NCI-H748 (cell line): ENCODE results near the gene PEPD.
A peak's percentile ranks its signal among the peaks of the same experiment; 100 is the strongest.

Source experiments
- DNase-seq: peaks from one replicate; lab custom pipeline; 2025; ENCODE audit not compliant: unreplicated experiment; lab: John Stamatoyannopoulos, UW

PEPD gene

DNA sequence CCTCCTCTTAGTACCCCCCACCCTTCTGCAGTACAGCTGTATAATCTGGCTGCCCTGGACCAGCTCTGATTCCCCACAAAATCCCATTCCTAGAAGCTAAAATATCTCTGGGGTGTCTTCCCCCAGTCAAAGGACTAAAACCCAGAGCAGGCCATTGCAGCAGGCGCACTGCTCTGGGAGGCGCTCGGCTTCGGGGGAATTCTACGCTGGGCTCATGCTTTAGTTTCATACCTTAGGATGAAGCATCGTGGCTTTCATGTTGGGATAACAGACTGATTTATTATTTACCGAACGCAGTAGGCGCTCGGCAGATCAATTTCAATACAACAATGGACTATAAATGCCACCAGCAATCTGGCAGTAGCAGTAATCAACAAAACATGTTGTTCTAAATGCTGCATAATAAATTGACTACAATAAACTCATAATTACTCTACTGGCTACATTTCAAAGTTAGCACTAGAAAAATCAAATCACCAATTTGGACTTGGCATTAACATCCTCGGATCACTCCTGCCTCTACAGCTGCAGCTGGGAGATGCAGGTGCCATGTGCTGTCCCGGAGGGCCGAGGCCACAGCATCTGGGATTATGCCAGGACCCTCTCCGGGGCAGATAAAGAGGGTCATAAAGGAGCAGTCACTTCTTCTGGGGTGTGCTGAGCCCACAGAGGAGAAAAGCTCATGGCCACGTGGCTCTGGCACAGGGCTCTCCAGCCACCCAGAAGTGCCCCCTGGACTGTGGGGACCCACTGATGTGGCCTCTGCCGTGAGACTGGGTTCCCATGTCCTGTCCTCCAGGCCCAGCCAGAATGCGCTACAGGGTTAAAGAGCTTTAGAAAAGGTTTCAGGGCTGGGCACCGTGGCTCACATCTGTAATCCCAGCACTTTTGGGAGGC is 112.8 kb downstream of the PEPD start:
- DNase-seq, result no peak

DNA sequence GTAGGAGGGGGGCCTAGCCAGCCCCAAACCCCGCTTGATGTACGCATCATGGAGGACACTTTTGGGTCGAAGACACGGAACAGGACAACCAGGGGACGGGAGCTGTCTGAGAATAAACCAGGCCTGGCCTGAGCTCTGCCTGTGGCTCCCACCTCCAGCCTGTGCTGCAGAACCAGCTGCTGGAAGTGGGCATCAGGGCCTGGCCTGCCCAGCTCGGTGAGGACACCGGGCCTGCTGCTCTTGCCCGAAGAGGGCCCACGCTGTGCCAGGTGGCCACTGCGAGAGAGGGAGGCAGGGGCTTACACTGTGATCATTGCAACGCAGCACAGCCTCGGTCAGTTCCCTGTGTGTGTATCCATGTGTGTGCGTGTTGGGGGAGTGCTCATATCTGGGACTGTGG is 113.5 kb downstream of the PEPD start:
- DNase-seq, result no peak

DNA sequence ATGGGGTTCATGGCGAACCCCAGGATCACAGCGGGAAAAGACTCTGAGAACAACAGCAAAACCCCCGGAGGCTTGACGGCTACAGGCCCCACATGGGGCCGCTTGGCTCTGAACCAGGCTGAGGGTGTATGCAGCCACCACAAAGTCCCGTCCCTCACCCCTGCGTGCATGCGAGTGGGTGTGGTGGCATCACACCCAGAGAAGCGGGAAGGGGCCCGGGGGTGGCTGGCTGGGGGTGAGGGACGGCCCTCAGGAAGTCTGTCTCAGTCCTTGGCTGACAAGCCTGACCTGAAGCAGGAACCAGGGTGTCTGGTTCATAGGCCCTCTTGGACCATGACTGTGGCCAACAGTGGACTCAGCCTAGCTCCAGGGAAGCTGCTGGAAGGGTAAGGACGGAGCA is 113.9 kb downstream of the PEPD start:
- no peak for DNase-seq

DNA sequence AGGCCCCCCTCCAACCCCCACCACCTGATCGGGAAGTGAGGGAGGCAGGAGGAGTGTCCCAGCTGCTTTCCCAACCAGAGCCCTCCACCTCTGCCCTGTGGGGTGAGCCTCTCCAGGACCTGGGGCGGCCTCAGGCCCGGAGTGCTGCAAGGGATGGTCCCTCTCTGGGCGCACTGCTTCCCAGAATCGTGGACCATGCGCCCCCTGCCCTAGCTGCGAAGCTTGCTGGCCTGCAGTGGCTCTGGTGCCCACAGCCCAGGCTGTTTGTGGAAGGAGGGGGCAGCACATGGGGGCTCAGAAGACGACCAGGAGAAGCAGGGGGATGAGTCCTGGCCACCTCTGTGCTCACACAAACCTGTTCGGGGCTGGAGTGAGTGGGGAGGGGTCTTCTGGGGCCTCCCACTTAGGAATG is 114.4 kb downstream of the PEPD start:
- no peak for DNase-seq

DNA sequence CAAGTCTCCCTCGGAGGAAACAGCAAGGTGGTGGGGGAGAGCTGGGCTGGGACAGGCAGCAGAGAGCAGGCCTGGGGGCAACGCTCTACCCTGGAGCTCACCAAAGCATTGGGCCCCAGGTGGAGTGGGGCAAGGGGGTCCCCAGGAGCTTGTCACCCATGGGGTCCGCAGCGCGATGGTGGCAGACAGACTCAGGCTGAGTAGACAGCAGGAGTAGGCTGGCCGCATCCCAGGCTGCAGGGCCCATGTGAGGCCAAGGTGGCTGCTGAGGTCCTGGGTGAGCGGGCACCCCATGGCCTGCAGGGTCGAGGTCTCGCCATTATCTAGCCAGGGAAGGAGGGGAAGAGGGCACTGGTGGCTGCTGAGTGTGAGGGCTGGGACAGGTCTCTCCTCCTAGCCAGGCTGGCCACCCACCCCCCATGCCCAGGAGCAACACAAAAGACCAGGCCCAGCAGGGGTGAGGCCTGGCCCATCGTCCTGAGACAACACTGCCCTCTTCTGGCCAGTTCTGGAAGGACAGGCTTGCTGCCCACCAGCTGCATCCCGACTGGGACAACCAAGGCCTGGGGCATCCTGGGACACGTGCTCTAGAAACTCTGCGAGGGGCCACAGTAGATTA is 115.0 kb downstream of the PEPD start:
- peak; percentile 53 for DNase-seq

DNA sequence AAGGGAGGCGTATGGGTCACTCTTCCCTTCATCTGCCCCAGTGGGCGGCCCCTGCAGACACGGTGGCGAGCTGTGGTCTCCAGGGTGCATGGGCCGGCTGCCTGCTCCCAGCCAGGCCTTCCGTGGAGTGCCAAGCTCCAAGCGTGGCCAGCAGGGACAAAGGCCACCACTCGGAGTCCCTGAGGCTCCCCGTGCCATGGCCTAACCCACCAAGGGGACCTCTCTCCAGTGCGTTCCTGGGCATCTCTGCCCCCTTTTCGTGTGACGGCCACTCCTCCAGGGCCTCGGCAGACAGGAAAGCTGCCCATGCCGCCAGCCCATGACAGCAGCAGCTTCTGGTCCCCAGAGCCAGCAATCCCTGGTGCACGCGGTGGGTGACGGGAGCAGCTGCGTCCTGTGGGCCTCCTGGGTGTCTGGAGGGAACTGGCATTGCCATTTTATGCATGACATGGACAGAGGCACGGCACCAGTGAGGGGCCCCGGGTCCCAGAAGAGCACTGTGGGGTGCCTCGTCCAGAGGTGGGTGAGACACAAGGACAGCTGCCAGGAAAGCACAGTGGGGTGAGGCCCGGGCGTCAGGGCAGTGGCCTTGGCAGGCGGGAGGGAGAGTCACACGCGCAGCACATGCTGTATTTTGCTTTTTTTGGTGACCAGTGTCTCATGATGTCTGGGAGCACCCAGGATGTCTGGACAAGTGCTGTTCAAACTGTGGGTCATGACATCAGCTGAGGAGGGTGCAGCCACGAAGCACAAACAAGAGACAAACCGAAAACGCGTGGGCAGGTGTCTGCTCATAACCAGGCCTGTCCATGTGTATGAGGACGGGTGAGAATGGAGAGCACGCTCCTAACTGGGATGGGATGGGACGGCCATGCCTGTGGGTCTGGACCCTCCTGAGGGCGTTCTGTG is 115.8 kb downstream of the PEPD start:
- no peak for DNase-seq

DNA sequence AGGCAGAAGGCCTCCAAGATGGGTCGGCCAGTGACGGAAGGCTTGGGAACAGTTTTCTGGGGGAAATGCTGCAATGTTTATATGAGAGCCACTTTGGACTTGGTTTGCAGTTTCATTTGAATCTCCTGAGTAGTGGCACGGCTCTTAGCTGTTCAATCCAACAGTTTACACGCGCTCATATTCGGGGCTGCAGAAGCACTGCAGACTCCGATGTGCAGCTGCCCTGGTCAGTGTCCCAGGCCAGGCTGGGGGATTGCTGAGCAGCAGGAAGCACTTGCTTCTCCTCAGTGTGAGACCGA is 116.4 kb downstream of the PEPD start:
- no peak for DNase-seq

DNA sequence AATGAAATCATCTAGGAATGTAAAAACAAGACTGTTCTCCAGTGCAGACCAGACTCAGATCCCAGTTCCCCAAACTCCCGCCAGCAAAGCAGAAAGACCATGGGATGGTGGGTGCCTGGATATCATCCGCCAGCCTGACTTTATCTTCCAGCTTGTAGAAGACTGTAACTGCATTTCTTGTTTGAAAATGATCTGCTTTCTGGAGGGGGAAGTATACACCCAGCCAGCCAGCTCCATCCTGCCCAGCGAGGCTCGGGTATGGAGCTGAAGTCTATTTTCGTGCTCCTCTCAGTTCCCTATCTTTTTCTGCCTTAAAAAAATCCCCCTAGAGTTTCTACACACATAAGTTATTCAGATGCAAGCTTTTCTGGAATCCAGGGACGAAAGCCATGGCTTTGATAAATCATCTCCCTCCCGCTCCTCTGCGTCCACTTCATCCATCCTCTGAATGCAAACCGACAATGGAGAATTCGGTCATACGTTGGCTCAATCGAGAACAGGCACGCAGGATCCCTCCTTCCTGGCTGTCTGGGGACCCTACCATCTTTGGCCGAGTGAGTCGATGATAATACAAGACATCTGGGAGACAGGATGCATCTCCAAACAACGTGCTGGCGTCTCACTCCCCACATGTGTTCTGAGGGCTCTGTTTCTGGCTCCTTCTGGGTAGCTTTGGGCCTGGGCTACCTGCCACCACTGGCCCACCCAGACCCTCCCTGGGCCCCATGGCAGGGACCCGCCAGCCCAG is 116.9 kb downstream of the PEPD start:
- DNase-seq, result no peak

DNA sequence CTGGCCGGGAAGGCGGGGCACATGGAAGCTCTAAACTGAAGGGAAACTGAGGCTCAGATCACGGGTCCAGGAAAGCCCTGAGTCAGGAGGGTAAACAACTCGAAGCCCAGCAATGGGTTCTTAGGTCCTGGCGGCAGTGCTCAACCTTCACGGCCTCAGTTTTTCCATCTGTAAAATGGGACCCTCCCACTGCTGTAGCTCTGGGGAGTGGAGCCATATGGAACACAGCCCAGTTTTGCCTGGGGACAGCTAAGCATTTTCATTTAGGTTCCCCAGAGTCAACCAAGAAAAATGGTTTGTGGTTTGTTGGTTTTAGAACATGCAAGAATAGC is 117.7 kb downstream of the PEPD start:
- DNase-seq, result no peak

DNA sequence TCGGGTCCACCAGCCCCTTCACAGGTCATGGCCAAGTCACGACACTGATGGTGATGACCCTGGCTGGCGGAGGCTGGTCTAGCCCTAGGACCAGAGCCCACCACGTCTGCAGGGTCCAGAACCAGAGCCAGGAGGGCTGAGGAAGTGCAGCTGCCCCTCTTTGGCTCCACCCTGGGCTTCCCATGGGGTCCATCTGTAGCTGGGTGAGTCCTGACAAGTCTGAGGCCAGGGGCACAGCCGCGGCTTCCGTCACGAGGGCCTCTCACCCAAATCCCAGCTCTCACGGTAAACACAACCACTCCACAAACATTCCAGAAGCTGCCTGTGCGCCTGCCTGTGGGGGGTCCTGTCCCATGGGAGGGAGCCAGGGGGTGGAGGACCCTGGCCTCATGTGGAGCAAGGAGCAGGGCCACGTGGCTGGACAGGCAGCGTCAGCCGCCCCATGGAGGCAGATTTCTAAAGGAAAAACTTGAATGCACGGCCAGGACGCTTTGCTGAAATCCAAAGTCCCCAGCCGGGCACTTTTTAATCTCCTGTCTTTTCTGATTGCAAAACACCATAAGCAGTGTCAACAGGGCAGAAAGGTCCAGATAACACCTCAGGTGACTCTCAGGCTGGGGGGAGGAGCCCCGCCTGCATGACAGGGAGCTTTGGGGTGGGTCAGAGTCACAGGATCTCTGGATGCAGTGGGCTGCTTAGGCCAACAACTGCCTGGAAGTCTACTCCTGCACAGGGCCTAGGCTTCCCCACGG is 118.2 kb downstream of the PEPD start:
- DNase-seq, result no peak

DNA sequence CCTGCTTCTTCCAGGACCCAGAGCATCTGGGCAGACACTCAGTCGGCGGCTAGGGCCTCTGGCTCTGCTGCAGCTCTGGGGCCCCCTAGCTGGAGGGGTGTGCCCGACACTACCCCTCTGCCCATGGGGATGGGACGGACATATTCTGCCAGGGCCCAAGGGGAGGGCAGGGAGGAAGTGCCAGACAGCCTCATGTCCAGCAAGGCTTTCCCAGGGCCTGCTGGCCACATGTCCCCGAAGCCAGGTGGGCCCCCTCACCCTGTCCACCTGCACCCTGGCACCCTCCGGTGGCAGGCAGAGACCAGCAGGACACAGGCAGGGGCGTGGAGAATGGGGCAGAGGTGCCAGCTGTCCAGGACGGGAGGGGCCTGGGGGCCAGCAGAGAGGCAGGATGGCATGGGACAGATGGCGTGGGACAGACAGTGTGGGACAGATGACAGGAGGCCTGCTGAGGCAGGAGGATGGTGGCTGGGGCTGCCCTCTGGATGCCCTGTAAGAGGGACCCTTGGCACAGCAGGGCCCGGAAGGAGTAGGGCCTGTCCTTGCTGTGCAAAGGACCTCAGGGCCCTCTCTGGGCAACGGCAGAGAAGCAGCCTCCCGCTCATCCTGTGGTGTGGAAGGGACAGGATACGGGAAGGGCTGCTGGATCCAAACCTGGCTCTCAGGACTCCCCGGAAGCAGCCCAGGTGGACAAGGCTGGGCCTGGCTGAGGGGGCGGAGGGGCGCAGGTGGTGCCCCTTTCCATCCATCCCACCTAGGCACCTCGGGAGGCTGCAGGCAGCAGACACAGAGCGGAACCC is 119.0 kb downstream of the PEPD start:
- DNase-seq, result no peak

DNA sequence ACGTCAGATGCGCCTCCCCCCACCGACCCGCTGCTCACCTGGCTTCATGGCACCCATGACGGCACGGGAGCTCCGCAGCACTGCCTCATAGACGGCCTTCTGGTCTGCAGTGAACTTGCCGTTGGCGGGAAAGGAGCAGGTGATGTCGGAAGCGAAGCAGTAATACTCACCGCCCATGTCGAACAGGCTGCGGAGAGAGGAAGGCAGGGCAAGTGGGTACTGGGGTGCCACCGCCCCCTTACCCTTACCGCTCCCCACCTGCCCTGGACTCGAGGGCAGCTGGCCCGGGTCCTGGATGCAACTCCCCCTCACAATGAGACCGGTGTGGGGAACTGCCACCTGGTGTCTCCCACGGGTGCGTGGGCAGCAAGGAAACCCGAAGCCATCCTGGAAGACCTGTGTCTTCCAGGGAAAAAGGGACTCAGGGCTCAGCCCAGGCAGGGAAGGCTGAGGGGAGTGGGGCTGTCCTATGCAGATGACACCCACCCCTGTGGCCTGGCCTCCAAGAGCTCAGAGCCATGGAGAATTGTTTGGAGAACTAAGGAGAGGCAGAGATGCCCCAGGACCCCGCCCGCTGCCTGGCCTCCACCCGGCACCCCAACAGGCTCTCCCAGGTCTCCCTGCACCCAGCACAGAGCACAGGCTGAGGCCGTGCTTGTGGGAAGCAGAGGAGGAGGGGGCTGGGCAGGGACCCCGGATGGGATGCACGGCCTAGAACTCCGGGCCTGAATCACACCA is 119.7 kb downstream of the PEPD start:
- DNase-seq, result no peak

DNA sequence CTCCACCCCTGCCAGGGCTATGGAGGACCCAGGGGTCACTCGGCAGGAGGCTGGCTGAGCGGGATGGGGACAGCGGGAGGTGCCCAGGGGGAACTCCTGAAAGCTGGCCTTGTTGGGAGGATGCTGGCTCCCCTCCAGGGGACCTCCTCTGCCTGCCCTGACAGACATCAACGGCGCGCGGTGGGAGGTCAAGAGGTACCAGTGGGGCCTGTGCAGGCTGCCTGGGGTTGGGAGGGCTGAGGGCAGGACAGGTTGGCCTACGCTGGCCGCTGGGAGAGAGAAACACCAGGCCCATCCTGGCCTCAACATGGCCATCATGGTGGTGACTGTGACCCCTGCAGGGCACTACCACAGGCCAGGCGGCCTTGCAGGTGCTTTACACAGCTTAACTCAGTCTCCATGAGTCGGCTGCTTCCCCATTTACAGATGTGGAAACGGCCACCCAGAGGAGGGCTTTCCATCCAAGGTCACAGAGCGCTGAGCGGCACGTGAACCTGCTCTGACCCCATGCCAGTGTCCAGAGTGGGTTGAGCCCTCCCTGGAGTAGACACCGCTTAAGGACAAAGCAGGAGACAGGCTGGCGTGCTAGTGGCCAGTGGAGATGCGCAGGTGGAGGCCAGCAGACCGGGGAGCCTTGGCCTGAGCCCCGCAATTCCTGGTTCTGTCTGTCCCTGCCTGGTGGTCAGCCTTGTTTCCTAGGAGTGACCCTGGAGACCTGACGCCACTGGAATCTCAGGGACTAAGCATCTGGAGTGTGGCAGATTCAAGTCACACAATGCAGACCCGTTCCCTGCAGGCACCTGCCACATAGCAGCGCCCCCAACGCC is 120.5 kb downstream of the PEPD start:
- no peak for DNase-seq

DNA sequence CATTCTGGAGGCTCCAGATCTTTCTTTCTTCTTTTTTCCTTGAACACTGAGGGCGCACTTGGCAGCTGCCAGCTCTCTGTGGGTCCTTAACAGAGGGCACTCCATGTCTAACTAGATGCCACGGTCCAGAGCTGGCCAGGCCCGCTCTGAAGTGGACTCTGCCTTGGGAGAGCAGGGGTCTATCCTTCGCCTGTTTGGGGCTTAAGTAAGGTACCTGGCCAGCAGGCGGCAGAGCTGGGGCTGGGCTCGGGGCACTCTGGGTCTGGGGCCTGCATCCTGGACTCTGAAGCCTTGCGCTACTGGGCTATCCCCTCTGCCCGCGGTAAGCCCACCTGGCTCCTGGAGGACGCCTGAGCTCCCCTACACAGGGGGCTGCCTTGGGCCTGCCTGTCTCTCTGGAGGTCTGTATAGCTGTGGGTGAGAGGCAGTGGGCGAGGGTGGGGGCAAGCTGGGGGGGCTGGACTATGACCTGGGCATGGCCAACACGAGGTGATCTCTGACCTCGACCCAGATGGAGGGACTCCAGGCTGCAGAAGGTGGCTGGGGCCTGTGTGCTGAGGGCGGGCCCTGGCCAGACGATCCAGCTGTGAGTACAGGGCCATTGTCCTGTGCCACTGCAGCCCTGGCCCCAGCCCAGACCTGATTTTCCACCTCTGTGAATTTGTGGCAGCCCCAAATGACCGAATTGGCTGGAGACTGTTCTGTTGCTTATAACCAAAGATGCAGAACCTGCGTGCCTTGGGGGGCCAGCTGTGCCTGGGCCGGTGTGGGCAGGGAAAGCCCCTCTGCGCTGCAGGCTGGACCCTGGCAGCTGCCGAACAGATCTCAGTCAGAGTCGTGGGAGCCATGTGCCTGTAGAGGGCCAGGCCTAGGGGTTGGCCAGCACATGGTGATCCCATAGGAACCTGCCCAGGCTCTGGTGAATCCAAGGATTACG is 121.6 kb downstream of the PEPD start:
- DNase-seq, result no peak

DNA sequence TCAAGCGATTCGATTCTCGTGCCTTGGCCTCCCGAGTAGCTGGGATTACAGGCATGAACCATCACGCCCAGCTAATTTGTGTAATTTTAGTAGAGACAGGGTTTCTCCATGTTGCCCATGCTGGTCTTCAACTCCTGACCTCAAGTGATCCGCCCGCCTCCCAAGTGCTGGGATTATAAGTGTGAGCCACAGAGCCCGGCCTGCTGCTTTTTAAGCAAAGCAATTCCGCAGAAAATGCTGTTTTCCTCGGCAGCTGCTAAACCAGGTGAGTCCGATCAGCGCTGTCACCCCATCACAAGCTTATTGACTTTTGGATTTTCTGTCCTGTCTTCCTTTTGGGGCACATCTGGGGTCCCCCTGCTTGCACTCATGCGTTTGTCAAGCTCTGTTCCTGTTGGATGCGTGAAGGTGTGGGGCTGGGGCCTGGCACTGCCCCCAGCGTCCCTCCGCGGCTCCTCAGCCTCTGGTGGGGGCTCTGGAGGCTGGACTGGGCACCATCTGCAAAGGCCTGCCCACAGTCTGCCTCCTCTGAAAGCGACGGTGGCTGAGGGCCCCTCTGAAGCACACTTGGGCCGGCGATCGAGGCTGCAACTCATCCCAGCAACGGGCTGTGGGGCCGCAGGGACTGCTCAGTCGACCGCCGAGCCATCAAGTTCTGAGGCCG is 122.4 kb downstream of the PEPD start:
- no peak for DNase-seq

DNA sequence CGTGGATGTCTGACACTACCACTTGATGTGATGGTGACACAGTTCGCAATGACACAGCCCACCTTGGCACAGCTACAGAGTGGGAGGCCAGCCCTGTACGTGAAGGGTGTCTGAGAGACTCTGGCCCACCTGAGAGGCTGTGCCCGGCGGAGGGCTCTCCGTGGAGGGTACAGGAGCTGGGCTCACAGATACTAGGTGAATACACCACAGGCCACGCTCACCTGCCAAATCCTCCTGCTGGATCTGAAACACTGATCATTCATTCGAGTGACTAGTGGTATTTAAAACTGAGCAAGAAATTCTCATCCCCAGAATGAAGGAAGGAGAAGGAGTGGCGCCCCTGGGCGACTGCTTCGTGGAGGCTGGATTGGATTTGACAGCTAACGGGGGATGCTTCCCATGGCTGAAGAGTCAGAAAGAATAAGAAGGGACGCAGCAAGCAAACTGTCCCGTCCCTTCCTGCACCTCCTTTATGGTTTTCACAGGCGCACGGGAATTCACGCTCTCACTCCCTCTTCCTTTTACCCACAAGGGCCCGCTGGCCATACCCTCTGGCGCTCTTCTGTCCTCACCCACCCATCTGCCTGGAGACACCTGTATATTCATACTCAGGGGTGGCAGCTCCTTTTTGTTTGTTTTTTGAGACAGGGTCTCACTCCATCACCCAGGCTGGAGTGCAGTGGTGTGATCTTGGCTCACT is 123.1 kb downstream of the PEPD start:
- no peak for DNase-seq
